Measurements from ENCODE around the gene PXMP2.

Gene PXMP2

GRCh38 chr12:132716356-132716755 is 29.0 kb downstream of the PXMP2 start:
- no peak for TF ChIP-seq CTCF (IDR thresholded peaks at IDR 0.05; ENCODE audit: low read depth, low read length)
- Histone ChIP-seq H3K4me1 (no peaks in the 10 kb centered on the region), H3K4me3 (ENCODE audit: low read depth, low read length) (no peak overlapping the region), H3K36me3 (peaks cover 70% of the 10 kb centered on the region), H3K9me3 (no peaks in the 10 kb centered on the region), H3K27me3 (no peaks in the 10 kb centered on the region)
- no peak for DNase-seq

GRCh38 chr12:132717011-132717410 is 29.6 kb downstream of the PXMP2 start:
- Histone ChIP-seq H3K36me3 (peaks cover 76% of the 10 kb centered on the region), H3K4me3 (ENCODE audit: low read depth, low read length) (no peak overlapping the region), H3K27me3 (no peaks in the 10 kb centered on the region), H3K9me3 (no peaks in the 10 kb centered on the region), H3K4me1 (no peaks in the 10 kb centered on the region)
- TF ChIP-seq CTCF (IDR thresholded peaks at IDR 0.05; ENCODE audit: low read depth, low read length) = no peak
- DNase-seq = no peak

GRCh38 chr12:132717531-132718387 is 30.4 kb downstream of the PXMP2 start:
- Histone ChIP-seq H3K27me3 (no peaks in the 10 kb centered on the region), H3K4me1 (no peaks in the 10 kb centered on the region)
- TF ChIP-seq CTCF (IDR thresholded peaks at IDR 0.05; ENCODE audit: low read depth, low read length) = no peak

GRCh38 chr12:132718644-132719043 is 31.3 kb downstream of the PXMP2 start:
- Histone ChIP-seq H3K9me3 (no peaks in the 10 kb centered on the region), H3K36me3 (peaks cover 82% of the 10 kb centered on the region), H3K4me1 (no peaks in the 10 kb centered on the region), H3K27me3 (no peaks in the 10 kb centered on the region), H3K4me3 (ENCODE audit: low read depth, low read length) (no peak overlapping the region)
- TF ChIP-seq CTCF (IDR thresholded peaks at IDR 0.05; ENCODE audit: low read depth, low read length) = no peak
- no peak for DNase-seq

More at GRCh38 chr12:132717531-132718387, 30.4 kb downstream of the PXMP2 start:
- DNase-seq = no peak
- no peaks in the 10 kb centered on the region for H3K9me3 ChIP-seq
- H3K4me3 ChIP-seq (ENCODE audit: low read depth, low read length) = no peak overlapping the region
- H3K36me3 ChIP-seq = peaks cover 81% of the 10 kb centered on the region

GRCh38 chr12:132719141-132719953 is 32.0 kb downstream of the PXMP2 start:
- no peak for TF ChIP-seq CTCF (IDR thresholded peaks at IDR 0.05; ENCODE audit: low read depth, low read length)
- H3K36me3 ChIP-seq = peaks cover 85% of the 10 kb centered on the region

More at GRCh38 chr12:132719141-132719953, 32.0 kb downstream of the PXMP2 start:
- no peaks in the 10 kb centered on the region for H3K4me1 ChIP-seq
- no peak overlapping the region for H3K4me3 ChIP-seq (ENCODE audit: low read depth, low read length)
- DNase-seq = no peak
- no peaks in the 10 kb centered on the region for H3K9me3 ChIP-seq
- no peaks in the 10 kb centered on the region for H3K27me3 ChIP-seq
